Measurements from ENCODE around the gene HMG20A. TPM values are rescaled to one million over a fixed set of nuclear protein-coding genes. Genes with fewer than 3 reads are reported as not detected.

HMG20A gene
- total RNA-seq, 1 donor from 2014 or later: 9.7 TPM

- no peaks in the 10 kb centered on the region for H3K27me3 ChIP-seq (ENCODE audit: control insufficient read depth, insufficient read depth, low read length)
- DNase-seq (ENCODE audit: low read depth): no peak
- FAIRE-seq: no peak
- TF ChIP-seq CTCF (IDR thresholded peaks at IDR 0.05; ENCODE audit: insufficient read depth, low read length, severe bottlenecking): no peak
- no peaks in the 10 kb centered on the region for H3K36me3 ChIP-seq (ENCODE audit: control insufficient read depth, insufficient read depth, low read length)
- H3K4me3 ChIP-seq (ENCODE audit: low read depth, low read length): no peak overlapping the region
Observed at GRCh38 chr15:77391372-77391951, 29.2 kb upstream of the HMG20A start.

GRCh38 chr15:77392762-77393470 is 27.8 kb upstream of the HMG20A start:
- TF ChIP-seq CTCF (IDR thresholded peaks at IDR 0.05; ENCODE audit: insufficient read depth, low read length, severe bottlenecking): no peak
- H3K27me3 ChIP-seq (ENCODE audit: control insufficient read depth, insufficient read depth, low read length): no peaks in the 10 kb centered on the region
- no peak overlapping the region for H3K4me3 ChIP-seq (ENCODE audit: low read depth, low read length)
- FAIRE-seq: no peak
- H3K36me3 ChIP-seq (ENCODE audit: control insufficient read depth, insufficient read depth, low read length): no peaks in the 10 kb centered on the region
- DNase-seq (ENCODE audit: low read depth): no peak

GRCh38 chr15:77393471-77393840 is 27.2 kb upstream of the HMG20A start:
- FAIRE-seq: no peak
- Histone ChIP-seq H3K36me3 (ENCODE audit: control insufficient read depth, insufficient read depth, low read length) (no peaks in the 10 kb centered on the region), H3K4me3 (ENCODE audit: low read depth, low read length) (no peak overlapping the region), H3K27me3 (ENCODE audit: control insufficient read depth, insufficient read depth, low read length) (no peaks in the 10 kb centered on the region)
- no peak for TF ChIP-seq CTCF (IDR thresholded peaks at IDR 0.05; ENCODE audit: insufficient read depth, low read length, severe bottlenecking)
- DNase-seq (ENCODE audit: low read depth): peak; percentile 49

- no peak for TF ChIP-seq CTCF (IDR thresholded peaks at IDR 0.05; ENCODE audit: insufficient read depth, low read length, severe bottlenecking)
- DNase-seq (ENCODE audit: low read depth): no peak
- no peak overlapping the region for H3K4me3 ChIP-seq (ENCODE audit: low read depth, low read length)
- no peaks in the 10 kb centered on the region for H3K27me3 ChIP-seq (ENCODE audit: control insufficient read depth, insufficient read depth, low read length)
- no peaks in the 10 kb centered on the region for H3K36me3 ChIP-seq (ENCODE audit: control insufficient read depth, insufficient read depth, low read length)
- no peak for FAIRE-seq
Observed at GRCh38 chr15:77395013-77395774, 25.5 kb upstream of the HMG20A start.

GRCh38 chr15:77396692-77397091 is 24.0 kb upstream of the HMG20A start:
- H3K27me3 ChIP-seq (ENCODE audit: control insufficient read depth, insufficient read depth, low read length): no peaks in the 10 kb centered on the region
- TF ChIP-seq CTCF (IDR thresholded peaks at IDR 0.05; ENCODE audit: insufficient read depth, low read length, severe bottlenecking): no peak
- FAIRE-seq: no peak
- H3K36me3 ChIP-seq (ENCODE audit: control insufficient read depth, insufficient read depth, low read length): no peaks in the 10 kb centered on the region
- DNase-seq (ENCODE audit: low read depth): no peak
- H3K4me3 ChIP-seq (ENCODE audit: low read depth, low read length): no peak overlapping the region
